Glomerular endothelial cell (primary cell): Measurements from ENCODE around the gene EMCN. TPM values are rescaled to one million over a fixed set of nuclear protein-coding genes. Genes with fewer than 3 reads are reported as not detected.
A peak's percentile ranks its signal among the peaks of the same experiment; 100 is the strongest.
"Not testable (repeated sequence)": the region's sequence is repeated elsewhere in the genome, so short reads cannot be mapped to it uniquely, and the experiment has no call there.

ENCODE experiments used
- DNase-seq: peaks from one replicate; pipeline ENCODE4 v3.0.0-alpha.2; 2011; ENCODE audit warnings: low read depth, low spot score; ENCODE audit errors: extremely low read depth
- total RNA-seq: library from RNA; depleted of rRNA; stranded (reverse); fragments of >200 nt; gene quantifications from 2 replicates; pipeline ENCODE4 v1.2.3, GENCODE V29; 2015

EMCN gene
- 43.6 and 58.8 TPM in 2 replicates for total RNA-seq

GRCh38 chr4:100517864-100518341 is at the start of gene EMCN:
EMCN (minus strand) TSS chr4:100518022; CDS start chr4:100517914, 108 bp downstream.
- DNase-seq = no peak

GRCh38 chr4:100566396-100566795 is 48.6 kb upstream of the EMCN start:
- DNase-seq = no peak

GRCh38 chr4:100557306-100557705 is 39.5 kb upstream of the EMCN start:
- no peak for DNase-seq

GRCh38 chr4:100555611-100556337 is 38.0 kb upstream of the EMCN start:
- DNase-seq = peak; percentile 4

DNA sequence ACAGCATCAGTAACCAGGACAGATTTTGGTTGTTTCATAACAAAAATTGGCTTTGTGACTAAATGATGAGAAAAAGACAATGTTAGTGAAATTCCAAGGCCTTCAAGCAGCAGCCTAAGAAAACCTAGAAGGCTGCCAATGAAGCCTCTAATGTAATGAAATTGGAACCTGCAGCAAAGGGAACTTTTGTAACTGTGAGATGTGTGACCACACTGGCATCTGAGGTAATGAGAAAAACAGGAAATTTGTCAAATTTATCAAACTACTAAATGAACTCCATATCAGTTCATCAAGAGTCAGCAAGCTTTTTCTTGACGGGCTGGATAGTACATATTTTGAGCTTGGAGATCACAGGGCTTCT is 30.4 kb upstream of the EMCN start:
- no peak for DNase-seq

GRCh38 chr4:100547541-100548199 is 29.8 kb upstream of the EMCN start:
- no peak for DNase-seq

GRCh38 chr4:100545427-100545826 is 27.6 kb upstream of the EMCN start:
- DNase-seq = no peak

DNA sequence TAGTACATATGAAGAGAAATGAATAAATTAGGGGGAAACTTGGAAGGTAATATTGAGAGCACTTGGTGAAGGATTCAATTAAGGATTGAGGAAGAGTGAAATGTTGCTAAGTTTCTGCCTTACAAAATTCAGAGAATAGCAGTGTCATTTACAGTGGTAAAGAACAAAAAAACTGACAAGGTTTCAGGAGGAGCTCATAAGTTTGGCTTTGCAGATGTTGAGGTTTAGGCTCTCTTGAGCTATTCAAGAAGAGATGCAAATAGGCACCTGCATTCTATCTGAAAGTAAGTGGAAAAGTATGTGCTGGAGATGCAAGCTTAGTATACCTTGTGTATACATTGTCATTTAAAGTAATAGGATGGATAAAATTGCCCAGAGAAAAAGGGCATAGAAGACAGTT is 22.3 kb upstream of the EMCN start:
- DNase-seq = no peak

- DNase-seq = no peak
Observed at GRCh38 chr4:100539706-100540105, 21.9 kb upstream of the EMCN start.

GRCh38 chr4:100533741-100534140 is 15.9 kb upstream of the EMCN start:
- DNase-seq = no peak

DNA sequence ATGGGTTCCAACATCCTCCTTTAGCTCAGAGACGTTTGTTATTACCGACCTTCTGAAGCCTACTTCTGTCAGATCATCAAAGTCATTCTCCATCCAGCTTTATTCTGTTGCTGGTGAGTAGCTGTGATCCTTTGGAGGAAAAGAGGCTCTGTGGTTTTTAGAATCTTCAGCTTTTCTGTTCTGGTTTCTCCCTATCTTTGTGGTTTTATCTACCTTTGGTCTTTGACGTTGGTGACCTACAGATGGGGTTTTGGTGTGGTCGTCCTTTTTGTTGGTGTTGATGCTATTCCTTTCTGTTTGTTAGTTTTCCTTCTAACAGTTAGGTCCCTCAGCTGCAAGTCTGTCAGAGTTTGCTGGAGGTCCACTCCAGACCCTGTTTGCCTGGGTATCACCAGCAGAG is 12.3 kb upstream of the EMCN start:
- DNase-seq = not testable (repeated sequence)

- no peak for DNase-seq
Observed at GRCh38 chr4:100525686-100526085, 7.9 kb upstream of the EMCN start.

DNA sequence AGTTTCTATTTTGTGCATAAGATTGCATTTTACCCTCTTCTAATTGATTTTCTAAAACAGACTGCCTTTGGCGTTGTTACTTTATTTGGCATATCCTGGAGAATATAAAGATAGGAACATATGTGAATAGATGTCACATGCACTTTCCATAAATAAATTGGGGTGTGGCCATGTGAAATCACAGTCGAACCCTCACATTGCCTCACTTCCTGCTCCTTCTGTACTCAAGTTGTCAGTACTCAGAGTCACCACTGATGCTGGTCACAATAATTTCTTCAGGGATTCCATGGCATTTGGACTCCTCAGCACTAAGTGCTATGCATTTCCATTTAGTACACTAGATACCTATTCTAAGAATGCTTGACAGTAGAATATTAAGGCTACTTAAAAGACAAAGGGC is 1.4 kb upstream of the EMCN start:
- DNase-seq = no peak

DNA sequence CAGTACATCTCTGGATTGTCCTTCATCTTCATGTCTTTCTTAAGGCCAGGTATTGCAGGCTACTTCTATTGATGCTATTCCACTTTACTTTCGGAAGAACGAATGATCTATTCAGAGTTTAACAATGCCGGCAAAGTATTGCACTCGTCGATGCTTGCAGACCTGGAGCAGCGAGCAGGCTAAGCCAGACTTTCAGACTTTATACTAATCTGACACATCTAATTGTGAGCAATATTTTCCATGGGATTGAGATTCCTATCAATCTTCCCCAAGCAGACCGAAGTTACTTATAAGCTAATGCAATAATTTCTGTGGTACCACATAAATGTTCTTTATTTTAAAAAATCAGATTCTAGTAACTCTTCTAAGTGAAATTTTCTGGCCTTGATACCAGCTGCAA is 1.6 kb downstream of the EMCN start:
- no peak for DNase-seq

GRCh38 chr4:100511896-100512295 is 5.9 kb downstream of the EMCN start:
- no peak for DNase-seq

- no peak for DNase-seq
Observed at GRCh38 chr4:100510551-100510950, 7.3 kb downstream of the EMCN start.

- DNase-seq = no peak
Observed at GRCh38 chr4:100509386-100509785, 8.4 kb downstream of the EMCN start.

- no peak for DNase-seq
Observed at GRCh38 chr4:100508691-100509090, 9.1 kb downstream of the EMCN start.

- DNase-seq = no peak
Observed at GRCh38 chr4:100504086-100504874, 13.5 kb downstream of the EMCN start.

DNA sequence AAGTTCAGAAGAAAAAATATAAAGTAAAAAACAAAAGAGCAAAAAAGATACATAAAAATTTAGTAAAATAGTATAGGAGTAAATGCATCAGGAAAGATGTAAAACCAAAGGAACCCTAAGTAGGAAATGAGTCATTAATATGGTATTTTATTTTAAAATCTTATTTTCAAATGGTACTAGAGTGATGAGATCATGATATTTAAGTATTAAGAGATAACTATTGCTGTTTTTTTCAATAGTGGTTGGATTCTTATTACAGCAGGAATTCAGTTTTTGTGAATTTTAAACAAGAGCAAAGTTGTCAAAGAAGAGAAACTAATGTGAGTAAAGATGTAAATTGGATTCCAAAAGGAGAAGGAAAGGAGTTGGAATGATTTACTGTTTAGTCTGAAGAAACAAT is 20.0 kb downstream of the EMCN start:
- no peak for DNase-seq

- no peak for DNase-seq
Observed at GRCh38 chr4:100495074-100495473, 22.7 kb downstream of the EMCN start.

DNA sequence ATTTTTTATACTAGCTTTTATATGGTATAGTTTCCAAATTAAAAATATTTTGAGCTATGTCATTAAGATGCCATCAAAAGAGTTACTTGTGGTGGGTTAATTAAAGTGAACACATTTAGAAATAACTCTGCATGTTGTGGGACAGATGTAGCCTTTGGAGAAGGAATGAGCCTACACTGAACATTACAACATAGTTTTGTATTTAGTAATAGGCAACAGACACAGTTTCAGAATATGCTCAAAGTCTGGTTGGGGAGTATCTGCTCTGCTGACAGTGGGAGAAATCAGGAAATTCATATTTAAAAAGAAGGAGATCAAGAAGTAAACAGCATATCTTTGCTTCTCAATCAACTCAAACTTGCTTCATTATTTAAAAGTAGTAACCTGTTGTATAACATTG is 23.7 kb downstream of the EMCN start:
- DNase-seq = no peak
